H9 (cell line): ENCODE measurements around the gene TRH. TPM values are rescaled to one million over a fixed set of nuclear protein-coding genes. Genes with fewer than 3 reads are reported as not detected.
A peak's percentile ranks its signal among the peaks of the same experiment; 100 is the strongest.

Source experiments
- DNase-seq: peaks from one replicate; pipeline ENCODE4 v3.0.0-alpha.2; 2017
- H2AFZ ChIP-seq: one replicate; pipeline ENCODE4 v1.6.1; 2013; ENCODE audit warnings: mild to moderate bottlenecking, low read length, control low read depth, moderate library complexity
- H2AK5ac ChIP-seq: 2 replicates; pipeline ENCODE4 v1.6.1; 2013; ENCODE audit warnings: low read length, control low read depth, mixed read lengths; ENCODE audit not compliant: insufficient read length
- H2BK120ac ChIP-seq: one replicate; pipeline ENCODE4 v1.6.1; 2013; ENCODE audit warnings: low read depth, mild to moderate bottlenecking, low read length, control low read depth, inconsistent platforms; ENCODE audit not compliant: poor library complexity, severe bottlenecking
- H2BK12ac ChIP-seq: 2 replicates; pipeline ENCODE4 v1.6.1; 2013; ENCODE audit warnings: low read length, control low read depth, mixed read lengths, low read depth; ENCODE audit not compliant: insufficient read length
- H2BK15ac ChIP-seq: 2 replicates; pipeline ENCODE4 v1.6.1; 2013; ENCODE audit warnings: low read depth, low read length, control low read depth
- H2BK20ac ChIP-seq: one replicate; pipeline ENCODE4 v1.6.1; 2013; ENCODE audit warnings: low read depth, mild to moderate bottlenecking, low read length, control low read depth, inconsistent platforms; ENCODE audit not compliant: poor library complexity, severe bottlenecking
- H2BK5ac ChIP-seq: 2 replicates; pipeline ENCODE4 v1.6.1; 2013; ENCODE audit warnings: low read length, control low read depth, mixed read lengths; ENCODE audit not compliant: insufficient read length
- H3K14ac ChIP-seq: 2 replicates; pipeline ENCODE4 v1.6.1; 2013; ENCODE audit warnings: low read length, control low read depth; ENCODE audit not compliant: insufficient read depth
- H3K18ac ChIP-seq: 2 replicates; pipeline ENCODE4 v1.6.1; 2013; ENCODE audit warnings: low read depth, mild to moderate bottlenecking, mixed read lengths, low read length, control low read depth; ENCODE audit not compliant: insufficient read length
- H3K23ac ChIP-seq: 2 replicates; pipeline ENCODE4 v1.6.1; 2013; ENCODE audit warnings: low read length, control low read depth, mixed read lengths, low read depth; ENCODE audit not compliant: insufficient read length
- H3K23me2 ChIP-seq: 2 replicates; pipeline ENCODE4 v1.6.1; 2013; ENCODE audit warnings: low read depth, mild to moderate bottlenecking, mixed read lengths, low read length, control low read depth; ENCODE audit not compliant: insufficient read length, poor library complexity, severe bottlenecking
- H3K27ac ChIP-seq: 2 replicates; pipeline ENCODE4 v1.5.1; 2013; ENCODE audit warnings: low read length, control low read depth, mixed read lengths, low read depth; ENCODE audit not compliant: insufficient read length
- H3K27me3 ChIP-seq: 2 replicates; pipeline ENCODE4 v1.6.1; 2013; ENCODE audit warnings: low read length, control low read depth, inconsistent platforms; ENCODE audit not compliant: insufficient read depth
- H3K4ac ChIP-seq: 2 replicates; pipeline ENCODE4 v1.6.1; 2013; ENCODE audit warnings: low read depth, mild to moderate bottlenecking, control low read depth, inconsistent platforms, low read length, moderate library complexity
- H3K4me1 ChIP-seq: 2 replicates; pipeline ENCODE4 v1.6.1; 2013; ENCODE audit warnings: low read length, control low read depth, inconsistent platforms; ENCODE audit not compliant: insufficient read depth
- H3K4me2 ChIP-seq: 2 replicates; pipeline ENCODE4 v1.6.1; 2013; ENCODE audit warnings: low read length, control low read depth, mixed read lengths; ENCODE audit not compliant: insufficient read length, insufficient read depth
- H3K56ac ChIP-seq: 2 replicates; pipeline ENCODE4 v1.6.1; 2013; ENCODE audit warnings: low read depth, mild to moderate bottlenecking, mixed read lengths, low read length, control low read depth; ENCODE audit not compliant: insufficient read length
- H3K79me1 ChIP-seq: 2 replicates; pipeline ENCODE4 v1.6.1; 2013; ENCODE audit warnings: low read depth, mild to moderate bottlenecking, moderate library complexity, low read length, control low read depth, inconsistent platforms; ENCODE audit not compliant: insufficient read depth, poor library complexity, severe bottlenecking
- H3K79me2 ChIP-seq: 2 replicates; pipeline ENCODE4 v1.6.1; 2013; ENCODE audit warnings: low read length, control low read depth, inconsistent platforms; ENCODE audit not compliant: insufficient read depth
- H3K9ac ChIP-seq: 2 replicates; pipeline ENCODE4 v1.6.1; 2013; ENCODE audit warnings: low read length, control low read depth, mixed read lengths; ENCODE audit not compliant: insufficient read length; ENCODE audit errors: extremely low read depth
- H3K9me3 ChIP-seq: one replicate; pipeline ENCODE4 v1.6.1; 2013; ENCODE audit warnings: low read depth, low read length, inconsistent platforms; ENCODE audit not compliant: control insufficient read depth
- H3T11ph ChIP-seq: one replicate; pipeline ENCODE4 v1.6.1; 2013; ENCODE audit warnings: mild to moderate bottlenecking, low read length, control low read depth, inconsistent platforms
- H4K20me1 ChIP-seq: one replicate; pipeline ENCODE4 v1.6.1; 2013; ENCODE audit not compliant: control insufficient read depth, insufficient read length, insufficient read depth
- H4K5ac ChIP-seq: 2 replicates; pipeline ENCODE4 v1.6.1; 2013; ENCODE audit warnings: low read depth, mild to moderate bottlenecking, mixed read lengths, low read length, control low read depth; ENCODE audit not compliant: insufficient read length
- H4K8ac ChIP-seq: replicated peaks from 2 replicates; pipeline ENCODE4 v1.6.1; 2013; ENCODE audit warnings: low read length, control low read depth, mixed read lengths, low read depth; ENCODE audit not compliant: insufficient read length
- H4K91ac ChIP-seq: 2 replicates; pipeline ENCODE4 v1.6.1; 2013; ENCODE audit warnings: low read depth, mild to moderate bottlenecking, moderate library complexity, mixed read lengths, low read length, control low read depth; ENCODE audit not compliant: insufficient read length
- H3K27ac Mint-ChIP-seq, 3 experiments: 2 replicates in 2 of 3; 3 replicates in 1 of 3; pipeline ENCODE4 v1.8.0; 2020 to 2021; ENCODE audit warnings: mixed read lengths in 3 of 3, mild to moderate bottlenecking in 1 of 3, moderate library complexity in 1 of 3
- H3K27me3 Mint-ChIP-seq: 2 replicates; pipeline ENCODE4 v1.8.0; 2021; ENCODE audit warnings: low read depth, mild to moderate bottlenecking, moderate library complexity, mixed read lengths
- H3K36me3 Mint-ChIP-seq, 3 experiments: 2 replicates in 2 of 3; 3 replicates in 1 of 3; pipeline ENCODE4 v1.8.0; 2020 to 2021; ENCODE audit warnings: low read depth in 3 of 3, mixed read lengths in 3 of 3; ENCODE audit not compliant: insufficient read depth in 1 of 3
- H3K4me1 Mint-ChIP-seq, 2 experiments: 2 replicates each; pipeline ENCODE4 v1.8.0; 2020; ENCODE audit warnings: mixed read lengths in 2 of 2
- H3K4me3 Mint-ChIP-seq, 2 experiments: 2 replicates in 1 of 2; 3 replicates in 1 of 2; pipeline ENCODE4 v1.8.0; 2020 to 2021; ENCODE audit warnings: mild to moderate bottlenecking in 2 of 2, mixed read lengths in 2 of 2, moderate library complexity in 1 of 2
- H3K9me3 Mint-ChIP-seq, 2 experiments: 2 replicates in 1 of 2; 3 replicates in 1 of 2; pipeline ENCODE4 v1.8.0; 2020; ENCODE audit warnings: mild to moderate bottlenecking in 2 of 2, mixed read lengths in 2 of 2, moderate library complexity in 1 of 2
- CTCF ChIP-seq: fragments of 200-600 bp; sonication (generic); conservative IDR thresholded peaks from 3 replicates; pipeline ENCODE4 v1.8.0; 2021; ENCODE audit warnings: antibody characterized with exemption, mild to moderate bottlenecking
- WGBS: extraction: QIAGEN DNeasy Blood & Tissue Kit; methylation state at CpG from one replicate; pipeline ENCODE4 v1.1.7; 2013; ENCODE audit warnings: missing lambda C conversion rate, low lambda C conversion rate, mixed read lengths; ENCODE audit not compliant: insufficient read length; ENCODE audit errors: extremely low coverage; 5-methylcytosine and 5-hydroxymethylcytosine counted together
- total RNA-seq: library from RNA; stranded (reverse); gene quantifications from 2 replicates; pipeline ENCODE4 v1.2.1, GENCODE V29; 2021

Gene TRH
- total RNA-seq, 1 experiment from 2014 or later, result not detected

DNA sequence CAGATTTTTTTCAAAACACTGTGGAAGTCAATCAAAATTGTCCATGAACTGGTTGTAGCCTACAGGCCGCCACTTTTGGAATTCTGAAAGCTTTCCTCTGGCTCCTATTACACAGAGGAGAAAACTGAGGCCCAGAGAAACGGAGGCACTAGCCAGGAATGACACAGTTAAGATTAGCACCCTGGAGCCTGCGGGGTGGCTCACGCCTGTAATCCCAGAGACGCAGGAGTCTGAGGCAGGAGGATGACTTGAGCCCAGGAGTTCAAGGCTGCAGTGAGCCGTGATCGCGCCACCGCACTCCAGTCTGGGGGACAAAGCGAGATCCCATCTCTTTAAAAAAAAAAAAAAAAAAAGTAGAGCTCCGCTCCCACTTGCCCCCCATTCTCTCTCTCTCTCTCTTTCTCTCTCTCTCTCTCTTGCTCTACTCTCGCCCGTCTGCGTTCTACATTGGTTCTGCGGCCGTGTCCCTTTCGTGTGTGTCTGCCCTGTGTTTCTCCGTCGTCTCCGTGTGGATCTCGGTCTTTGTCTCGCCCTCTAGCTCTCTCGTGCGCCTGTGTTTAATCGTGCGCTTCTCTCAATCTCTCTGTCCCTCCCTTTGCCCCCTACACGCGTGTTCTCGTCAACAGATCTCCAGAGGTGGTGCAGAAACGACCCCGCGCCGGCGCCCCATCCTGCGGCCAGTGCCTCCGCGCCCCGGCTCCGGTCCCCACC is 512 bp upstream of the TRH start:
- Histone ChIP-seq H3K23ac (no peak overlapping the region), H3K79me2 (no peaks in the 10 kb centered on the region), H3K23me2 (peaks cover 10% of the 10 kb centered on the region), H4K20me1 (no peaks in the 10 kb centered on the region), H3K14ac (no peak overlapping the region), H3K4me1 (no peaks in the 10 kb centered on the region), H2AFZ (no peak overlapping the region), H3K4ac (no peak overlapping the region), H4K8ac (no peak overlapping the region), H2AK5ac (no peak overlapping the region), H2BK120ac (no peak overlapping the region), H3K27me3 (peaks cover 88% of the 10 kb centered on the region), H2BK12ac (no peak overlapping the region), H3T11ph (no peak overlapping the region), H3K56ac (no peak overlapping the region), H2BK5ac (no peak overlapping the region), H4K91ac (no peak overlapping the region), H3K27ac (no peak overlapping the region), H3K18ac (no peak overlapping the region), H2BK20ac (no peak overlapping the region), H3K79me1 (no peaks in the 10 kb centered on the region), H3K9me3 (no peaks in the 10 kb centered on the region), H2BK15ac (no peak overlapping the region), H3K4me2 (peak overlapping the region; percentile 46), H4K5ac (no peak overlapping the region), H3K9ac (no peak overlapping the region)
- no peak for DNase-seq
- no CpG with 5 or more reads among the region's 39 CpGs for WGBS
- H3K36me3 Mint-ChIP-seq, result no peaks in the 10 kb centered on the region; a peak in 1 of 7 replicates
- H3K27me3 Mint-ChIP-seq, result peaks cover 100% of the 10 kb centered on the region
- H3K27ac Mint-ChIP-seq, result no peak overlapping the region
- peaks cover 0 to 11% of the 10 kb centered on the region in 2 experiments; a peak in 2 of 5 replicates for H3K9me3 Mint-ChIP-seq
- no peak for TF ChIP-seq CTCF
- peak overlapping the region; percentile 47 to 76 for H3K4me3 Mint-ChIP-seq
- H3K4me1 Mint-ChIP-seq, result peaks cover 23 to 31% of the 10 kb centered on the region in 2 experiments
